GM21717 (cell line): Measurements from ENCODE around the gene ZFP69B.
"Not testable (repeated sequence)": the region's sequence is repeated elsewhere in the genome, so short reads cannot be mapped to it uniquely, and the experiment has no call there.

Experiments
- ATAC-seq: cut with Tn5 transposase; IDR thresholded peaks from one replicate; pipeline ENCODE4 v1.9.1; 2021; ENCODE audit warnings: mild to moderate bottlenecking, moderate library complexity; ENCODE audit not compliant: unreplicated experiment

ZFP69B gene

GRCh38 chr1:40435471-40435870, 14.8 kb upstream of the ZFP69B start:
- ATAC-seq = no peak

- no peak for ATAC-seq
Observed at GRCh38 chr1:40435876-40436275, 14.4 kb upstream of the ZFP69B start.

- no peak for ATAC-seq
Observed at GRCh38 chr1:40438391-40439015, 11.8 kb upstream of the ZFP69B start.

GRCh38 chr1:40439247-40439646, 11.0 kb upstream of the ZFP69B start:
- ATAC-seq = no peak

GRCh38 chr1:40450495-40451237, 390 bp downstream of the ZFP69B start:
- ATAC-seq = peak; percentile 59

- peak; percentile 6 for ATAC-seq
Observed at GRCh38 chr1:40451238-40451585, 936 bp downstream of the ZFP69B start.

- no peak for ATAC-seq
Observed at GRCh38 chr1:40454873-40455272, 4.6 kb downstream of the ZFP69B start.

GRCh38 chr1:40462956-40463590, 12.8 kb downstream of the ZFP69B start:
- ATAC-seq = no peak

GRCh38 chr1:40469327-40469726, 19.1 kb downstream of the ZFP69B start:
- no peak for ATAC-seq

- no peak for ATAC-seq
Observed at GRCh38 chr1:40475268-40475667, 25.0 kb downstream of the ZFP69B start.

GRCh38 chr1:40476924-40477677, 26.8 kb downstream of the ZFP69B start, which contains the start of gene ZFP69:
Gene ZFP69 (plus strand): TSS chr1:40477290. CDS start chr1:40479362, 2,072 bp downstream.
- ATAC-seq = peak; percentile 75

- ATAC-seq = peak; percentile 23
Observed at GRCh38 chr1:40477678-40478053, 27.4 kb downstream of the ZFP69B start.

- ATAC-seq = no peak
Observed at GRCh38 chr1:40478276-40478675, 28.0 kb downstream of the ZFP69B start.

GRCh38 chr1:40479156-40479555, 28.9 kb downstream of the ZFP69B start:
- ATAC-seq = no peak

GRCh38 chr1:40495315-40495903, 45.1 kb downstream of the ZFP69B start:
- ATAC-seq = no peak

- not testable (repeated sequence) for ATAC-seq
Observed at GRCh38 chr1:40502651-40503050, 52.4 kb downstream of the ZFP69B start.

GRCh38 chr1:40507973-40508372, 57.7 kb downstream of the ZFP69B start:
- ATAC-seq = no peak

GRCh38 chr1:40508375-40509341, 58.4 kb downstream of the ZFP69B start, which contains the start of gene EXO5:
Gene EXO5 (plus strand): TSS chr1:40508767. CDS start chr1:40514545, 5,778 bp downstream.
- ATAC-seq = peak; percentile 91
